HG03457 (cell line): ENCODE measurements around the gene KHSRP.
A peak's percentile ranks its signal among the peaks of the same experiment; 100 is the strongest.
"Not testable (repeated sequence)": the region's sequence is repeated elsewhere in the genome, so short reads cannot be mapped to it uniquely, and the experiment has no call there.

Experiments
- ATAC-seq: cut with Tn5 transposase; IDR thresholded peaks from one replicate; pipeline ENCODE4 v1.9.1; 2021; ENCODE audit warnings: moderate number of reproducible peaks; ENCODE audit not compliant: unreplicated experiment

KHSRP gene

DNA sequence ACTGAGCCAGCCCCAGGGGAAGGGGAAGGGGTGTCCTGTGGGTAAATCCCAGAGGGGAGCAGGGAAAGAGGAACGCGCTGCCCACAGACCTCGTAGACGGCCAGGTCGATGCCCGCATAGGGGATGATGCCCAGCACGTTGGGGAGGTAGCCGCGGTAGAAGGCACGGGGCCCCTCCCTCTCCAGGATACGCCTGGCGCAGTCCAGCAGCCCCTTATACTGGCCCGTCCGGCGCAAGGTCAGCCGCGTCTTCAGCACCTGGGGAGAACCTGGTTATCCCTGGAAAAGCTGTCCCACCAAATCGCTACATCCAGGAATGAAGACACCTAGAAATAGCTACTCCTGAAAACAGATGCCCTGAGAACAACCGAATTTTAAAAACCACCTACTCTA, 27.6 kb upstream of the KHSRP start:
- no peak for ATAC-seq

DNA sequence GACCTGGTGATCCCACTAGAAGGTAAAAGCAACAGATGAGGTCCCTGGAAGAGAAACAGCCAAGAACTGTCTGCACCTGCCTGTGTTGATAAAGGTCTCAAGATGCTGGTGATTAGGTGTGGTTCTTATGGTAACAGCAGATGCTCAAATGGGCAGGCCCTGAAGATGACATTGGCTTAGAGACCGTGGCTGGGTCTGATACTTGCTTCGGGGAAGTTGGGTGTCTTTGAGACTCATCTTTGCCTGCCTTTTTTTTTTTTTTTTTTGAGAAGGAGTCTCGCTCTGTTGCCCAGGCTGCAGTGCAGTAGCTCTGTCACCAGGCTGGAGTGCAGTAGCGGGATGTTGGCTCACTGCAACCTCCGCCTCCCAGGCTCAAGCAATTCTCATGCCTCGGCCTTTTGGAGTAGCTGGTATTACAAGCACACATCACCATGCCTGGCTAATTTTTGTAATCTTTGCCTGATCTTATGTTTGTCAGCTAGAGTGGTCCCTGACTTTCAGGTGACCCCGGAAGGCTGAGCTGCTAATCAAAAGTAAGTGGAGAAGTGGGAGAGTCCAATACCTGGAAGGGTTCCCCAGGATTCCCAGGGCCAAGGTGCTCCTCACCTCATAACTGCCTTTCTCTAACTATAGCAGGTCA, 27.1 kb upstream of the KHSRP start:
- no peak for ATAC-seq

DNA sequence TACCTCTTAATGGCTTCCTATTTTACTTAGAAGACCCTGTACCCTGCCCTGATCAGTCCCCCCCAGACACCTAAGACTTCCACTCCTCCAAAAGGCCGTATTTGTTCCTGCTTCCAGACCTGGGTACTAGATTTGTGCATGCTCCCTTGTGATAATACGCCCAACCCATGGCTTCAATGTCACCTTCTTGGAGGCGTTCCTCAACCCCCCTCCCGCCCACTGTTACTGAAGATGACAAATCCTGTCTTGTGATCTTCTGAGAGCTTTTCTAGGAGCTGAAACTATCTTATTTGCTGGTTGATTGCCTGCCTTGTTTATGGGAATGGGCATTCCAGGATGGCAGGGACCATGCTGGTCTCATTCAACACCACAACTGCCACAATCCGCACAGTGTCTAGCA, 25.6 kb upstream of the KHSRP start:
- ATAC-seq, result no peak

DNA sequence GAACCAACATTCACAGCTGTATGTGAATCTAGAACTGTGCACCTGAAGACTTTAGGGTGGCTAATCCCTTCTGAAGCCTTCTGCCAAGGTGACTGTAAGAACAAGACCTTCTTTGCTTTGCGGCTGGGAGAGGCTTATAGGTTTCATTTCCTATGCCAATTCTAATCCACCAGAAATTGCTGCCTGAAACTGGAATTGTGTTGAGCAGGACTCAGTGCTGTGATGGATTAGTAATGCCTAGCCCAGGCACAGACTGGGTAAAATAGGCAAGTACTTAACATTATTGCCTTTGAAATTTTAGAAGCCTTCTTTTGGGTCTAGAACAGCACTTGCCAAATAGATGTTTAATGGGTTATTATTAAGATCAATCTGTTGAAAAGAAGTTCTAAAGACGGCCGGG, 23.4 kb upstream of the KHSRP start:
- ATAC-seq, result no peak

DNA sequence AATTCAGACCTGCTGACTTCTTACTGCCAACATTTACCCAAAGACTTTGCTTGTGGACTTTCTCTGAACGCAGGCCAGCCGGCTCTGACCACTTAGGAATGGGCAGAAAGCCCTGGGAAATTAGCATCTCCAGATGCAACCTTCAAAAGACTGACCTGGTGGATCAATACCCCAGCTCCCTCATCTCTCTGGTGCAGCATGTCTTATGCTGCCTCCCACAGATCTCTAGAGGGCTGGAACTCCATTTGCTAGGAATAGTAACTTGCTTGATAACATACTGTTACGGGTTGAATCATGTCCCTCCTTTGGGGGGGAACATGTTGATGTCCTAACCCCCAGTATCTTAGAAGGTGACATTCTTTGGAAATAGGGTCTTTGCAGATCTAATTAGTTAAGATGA, 21.8 kb upstream of the KHSRP start:
- ATAC-seq, result no peak

DNA sequence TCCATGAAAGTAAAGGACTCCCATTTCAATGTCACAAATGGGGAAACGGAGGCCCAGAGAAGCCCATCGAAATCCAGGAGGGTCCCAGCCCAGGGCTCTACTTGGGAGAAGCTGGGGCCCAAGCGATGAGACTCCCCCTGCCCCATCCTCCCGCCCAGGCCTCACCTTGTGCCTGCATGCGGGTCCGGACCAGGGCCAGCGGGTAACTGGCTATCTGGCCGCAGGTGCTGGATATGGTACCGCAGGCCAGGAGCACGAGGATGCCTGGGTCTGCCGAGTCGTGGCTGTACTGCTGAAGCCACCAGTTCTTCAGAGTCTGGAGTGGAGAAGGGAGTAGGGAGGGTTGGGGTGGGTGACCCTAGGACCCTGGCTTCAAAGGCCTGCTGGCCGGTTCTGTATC, 19.4 kb upstream of the KHSRP start:
- ATAC-seq, result no peak

DNA sequence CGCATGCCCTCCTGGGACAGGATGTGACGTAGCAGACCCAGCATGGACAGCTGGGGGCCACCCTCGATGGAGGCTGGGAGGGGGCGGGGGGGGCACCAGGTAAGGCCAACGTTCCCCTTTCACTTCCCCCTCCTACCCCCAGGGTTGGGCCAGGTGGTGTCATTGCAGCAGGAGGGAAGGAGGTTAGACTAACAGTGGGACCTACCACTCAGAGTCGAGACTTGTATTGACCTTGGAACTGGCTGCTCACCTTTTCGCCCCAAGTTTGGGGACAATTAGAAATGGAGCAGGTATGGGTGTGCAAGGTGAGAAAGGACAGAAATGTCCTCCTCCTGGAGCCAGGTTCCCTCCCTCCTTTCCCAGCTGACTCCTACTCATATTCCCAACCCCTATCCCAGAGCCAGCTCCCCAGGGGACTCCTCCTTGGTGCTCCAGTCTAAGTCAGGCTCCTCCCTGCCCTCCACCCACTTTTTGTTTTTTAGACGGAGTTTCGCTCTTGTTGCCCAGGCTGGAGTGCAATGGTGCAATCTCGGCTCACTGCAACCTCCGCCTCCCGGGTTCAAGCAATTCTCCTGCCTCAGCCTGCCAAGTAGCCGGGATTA, 17.6 kb upstream of the KHSRP start:
- no peak for ATAC-seq

DNA sequence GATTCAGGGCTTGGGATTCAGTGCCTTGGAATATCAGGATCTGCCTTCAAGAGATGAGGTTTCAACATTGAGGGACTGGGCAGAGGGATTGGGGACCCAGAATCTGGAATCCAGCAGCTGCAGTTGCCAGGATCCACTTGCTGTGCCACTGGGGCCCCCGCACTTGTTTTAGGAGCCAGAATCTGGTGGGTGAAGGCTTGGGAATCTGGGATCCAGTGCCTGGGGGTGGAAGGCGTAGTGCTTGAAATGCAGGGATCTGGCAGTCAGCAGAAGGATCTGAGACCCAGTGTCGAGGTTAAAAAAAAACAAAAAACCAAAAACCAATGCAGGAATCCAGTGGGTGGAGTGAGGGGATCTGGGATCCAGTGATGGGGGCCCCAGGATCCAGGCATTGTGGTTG, 16.3 kb upstream of the KHSRP start:
- no peak for ATAC-seq

DNA sequence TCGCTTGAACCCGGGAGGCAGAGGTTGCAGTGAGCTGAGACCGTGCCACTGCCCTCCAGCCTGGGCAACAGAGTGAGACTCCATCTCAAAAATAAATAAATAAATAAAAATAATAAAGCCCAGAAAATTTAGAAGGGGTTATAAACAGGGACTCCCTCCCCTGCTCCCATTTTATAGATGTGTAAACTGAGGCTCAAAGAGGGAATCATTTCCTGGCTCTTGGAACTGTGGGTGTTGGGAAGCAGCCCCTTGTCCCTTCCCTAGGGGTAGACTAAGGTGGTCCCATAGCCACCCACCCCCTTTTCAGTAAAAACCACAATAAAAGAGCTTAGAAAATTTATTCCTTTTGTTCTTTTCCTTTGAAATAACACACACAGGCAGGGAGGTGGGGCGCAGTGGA, 15.1 kb upstream of the KHSRP start:
- ATAC-seq, result no peak

DNA sequence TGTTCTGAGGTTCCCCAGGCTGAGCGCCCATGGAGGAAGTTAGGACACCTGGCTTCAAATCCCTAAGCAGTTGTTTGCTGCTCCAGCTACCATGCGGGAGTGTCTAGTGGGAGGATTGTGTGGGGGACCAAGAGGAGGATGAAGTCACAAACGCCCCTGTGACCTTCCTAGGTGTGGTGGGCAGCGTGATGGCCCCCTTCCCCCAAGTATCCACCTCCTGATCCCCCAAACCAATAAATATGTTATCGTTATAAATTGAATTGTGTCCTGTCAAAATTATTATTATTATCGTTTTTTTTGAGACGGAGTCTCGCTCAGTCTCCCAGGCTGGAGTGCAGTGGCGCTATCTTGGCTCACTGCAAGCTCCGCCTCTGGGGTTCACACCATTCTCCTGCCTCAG, 9.1 kb upstream of the KHSRP start, which contains the start of gene SLC25A41:
Gene SLC25A41 (minus strand): TSS at position 101 of the 400 bp plus-strand sequence. CDS start 70 bp downstream, at position 31.
- ATAC-seq, result no peak

DNA sequence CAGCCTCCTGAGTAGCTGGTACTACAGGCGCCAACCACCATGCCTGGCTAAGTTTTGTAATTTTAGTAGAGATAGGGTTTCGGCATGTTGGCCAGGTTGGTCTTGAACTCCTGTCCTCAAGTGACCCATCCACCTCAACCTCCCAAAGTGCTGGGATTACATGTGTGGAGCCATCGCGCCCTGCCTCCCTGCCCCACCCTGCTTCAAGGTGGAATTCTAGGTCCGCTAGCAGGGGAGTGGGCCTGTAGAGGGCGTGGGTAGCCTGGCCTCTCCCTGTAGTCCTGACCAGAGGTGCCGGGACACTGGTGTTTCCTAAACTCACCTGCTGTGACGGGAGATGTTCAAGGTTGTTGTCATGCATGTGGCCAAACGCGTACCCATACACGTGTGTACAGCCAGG, 8.6 kb upstream of the KHSRP start:
- no peak for ATAC-seq

DNA sequence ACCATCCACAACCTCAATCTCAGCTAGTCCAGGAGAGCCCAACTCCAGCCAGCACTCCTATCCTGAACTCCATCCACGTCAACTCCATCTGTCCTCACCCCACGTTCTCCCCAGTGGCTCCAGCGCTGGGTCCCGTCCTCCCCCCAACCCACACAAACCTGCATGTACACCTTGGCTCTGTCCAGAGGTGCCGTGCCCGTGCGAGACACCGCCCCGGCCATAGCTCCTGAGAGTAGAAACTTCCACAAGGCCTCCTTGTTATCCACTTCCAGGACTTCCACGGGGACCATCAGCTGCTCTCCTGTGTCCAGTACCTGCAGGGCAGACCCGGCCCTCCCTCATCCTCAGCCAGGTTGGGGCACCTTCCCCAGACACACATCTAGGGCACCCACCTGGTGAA, 7.3 kb upstream of the KHSRP start:
- ATAC-seq, result no peak

DNA sequence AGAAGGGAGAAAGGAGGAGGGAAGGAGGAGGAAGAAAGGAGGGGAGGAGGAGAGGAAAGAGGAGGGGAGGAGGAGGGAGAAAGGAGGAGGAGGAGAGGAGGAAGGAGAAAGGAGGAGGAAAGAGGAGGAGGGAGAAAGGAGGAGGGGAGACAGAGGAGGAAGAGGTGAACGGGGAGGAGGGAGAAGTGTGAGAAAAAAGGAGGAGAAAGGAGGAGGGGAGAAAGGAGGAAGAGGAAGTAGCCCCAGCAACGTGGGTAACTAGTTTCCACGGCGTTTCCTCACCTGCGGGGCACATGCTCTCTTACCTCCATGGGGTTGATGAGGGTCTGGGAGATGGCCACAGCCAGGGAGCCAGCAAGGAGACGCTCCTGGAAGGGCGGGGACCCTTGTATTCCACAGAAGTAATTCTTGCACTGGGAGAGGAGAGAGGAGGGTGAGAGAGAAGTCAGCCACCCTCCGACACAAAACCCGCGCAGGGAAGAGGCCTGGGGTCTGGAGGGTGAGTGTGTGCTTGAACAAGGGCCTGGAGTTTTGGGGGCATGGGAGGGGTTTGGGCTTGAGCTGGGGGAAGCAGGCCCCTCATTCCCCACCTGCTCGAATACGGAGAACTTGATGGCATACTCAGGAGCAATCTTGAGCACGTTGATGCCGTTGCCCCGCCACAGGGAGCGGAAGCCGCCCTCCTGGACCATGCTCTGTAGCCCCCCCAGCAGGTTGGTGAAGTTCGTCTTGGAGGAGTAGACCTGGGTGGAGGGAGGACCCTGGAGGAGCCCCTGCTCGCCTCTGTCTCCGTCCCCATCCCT, 5.0 kb upstream of the KHSRP start:
- ATAC-seq, result no peak

DNA sequence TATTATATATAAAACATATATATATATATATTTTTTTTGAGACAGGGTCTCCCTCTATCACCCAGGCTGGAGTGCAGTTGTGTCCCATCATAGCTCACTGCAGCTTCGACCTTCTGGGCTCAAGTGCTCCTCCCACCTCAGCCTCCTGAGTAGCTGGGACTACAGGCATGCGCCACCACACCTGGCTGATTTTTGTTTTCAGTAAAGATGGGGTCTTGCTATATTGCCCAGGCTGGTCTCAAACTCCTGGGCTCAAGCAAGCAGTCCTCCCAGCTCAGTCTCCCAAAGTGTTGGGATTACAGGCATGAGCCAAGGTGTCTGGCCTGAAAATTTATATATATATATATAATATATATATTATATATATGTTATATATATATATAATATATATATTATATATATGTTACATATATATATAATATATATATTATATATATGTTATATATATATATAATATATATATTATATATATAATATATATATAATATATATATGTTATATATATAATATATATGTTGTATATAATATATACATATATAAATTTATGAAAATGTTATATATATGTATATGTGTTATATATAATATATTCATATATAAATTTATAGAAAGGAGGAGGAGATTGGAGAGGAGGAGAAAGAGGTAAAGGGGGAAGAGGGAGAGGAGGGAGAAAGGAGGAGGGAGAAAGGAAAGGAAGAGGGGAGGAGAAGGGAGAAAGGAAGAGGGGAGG, 4.2 kb upstream of the KHSRP start:
- not testable (repeated sequence) for ATAC-seq

DNA sequence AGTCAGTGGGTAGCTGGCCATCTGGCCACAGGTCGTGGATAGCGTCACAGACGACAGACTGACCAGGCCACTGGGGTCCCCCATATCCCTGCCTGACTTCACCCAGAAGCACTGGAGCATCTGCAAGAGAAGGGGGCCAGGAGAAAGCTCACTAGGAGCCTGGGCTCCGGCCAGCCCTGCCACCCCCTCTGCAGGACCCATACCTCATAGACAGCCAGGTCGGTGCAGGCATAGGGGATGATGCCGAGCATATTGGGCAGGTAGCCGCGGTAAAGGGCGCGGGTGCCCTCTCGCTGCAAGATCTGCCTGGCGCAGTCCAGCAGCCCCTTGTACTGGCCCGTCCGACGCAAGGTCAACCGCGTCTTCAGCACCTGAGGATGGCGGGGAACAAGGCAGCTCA, 2.5 kb upstream of the KHSRP start:
- no peak for ATAC-seq

DNA sequence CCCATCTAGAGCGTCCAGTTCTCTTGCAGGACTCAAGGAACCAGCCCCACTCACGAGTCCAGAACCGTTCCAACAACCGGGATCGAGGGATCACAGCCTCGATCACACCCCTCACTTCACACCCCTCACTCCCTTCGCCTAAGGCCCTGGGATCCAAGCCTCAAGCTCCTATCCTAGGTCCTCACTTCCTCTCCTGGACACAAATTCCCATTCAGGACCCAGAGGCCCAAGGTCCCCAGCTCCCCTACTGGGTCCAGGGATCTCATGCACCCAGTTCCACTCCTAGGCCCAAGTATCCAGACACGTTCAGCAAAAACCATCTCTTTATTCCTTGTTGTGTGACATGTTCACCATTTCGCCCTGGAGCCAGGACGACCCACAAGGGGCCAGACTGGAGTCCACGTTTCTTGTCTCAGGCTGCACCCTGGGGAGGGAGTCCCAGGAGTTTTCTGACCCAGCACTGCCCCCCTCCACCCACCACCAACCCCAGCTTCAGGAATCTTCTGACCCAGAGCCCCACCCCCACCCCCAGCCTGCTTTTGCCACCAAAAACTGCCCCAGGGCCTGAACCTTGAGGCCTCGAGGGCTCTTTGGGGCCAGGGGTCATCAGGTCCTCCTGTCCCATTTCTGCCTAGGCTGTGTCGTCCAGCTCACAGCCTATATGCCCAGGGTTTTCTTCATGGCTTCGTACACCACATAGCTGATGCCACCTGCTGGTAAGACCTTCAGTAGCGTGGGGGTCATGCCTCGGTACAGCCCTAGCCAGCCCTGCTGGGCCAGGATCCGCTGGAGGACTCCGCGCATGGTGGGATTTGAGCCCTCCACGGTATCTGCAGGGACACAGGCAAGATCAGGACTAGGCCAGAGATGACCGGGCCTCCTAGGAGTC, 1.4 kb upstream of the KHSRP start:
- ATAC-seq, result no peak

DNA sequence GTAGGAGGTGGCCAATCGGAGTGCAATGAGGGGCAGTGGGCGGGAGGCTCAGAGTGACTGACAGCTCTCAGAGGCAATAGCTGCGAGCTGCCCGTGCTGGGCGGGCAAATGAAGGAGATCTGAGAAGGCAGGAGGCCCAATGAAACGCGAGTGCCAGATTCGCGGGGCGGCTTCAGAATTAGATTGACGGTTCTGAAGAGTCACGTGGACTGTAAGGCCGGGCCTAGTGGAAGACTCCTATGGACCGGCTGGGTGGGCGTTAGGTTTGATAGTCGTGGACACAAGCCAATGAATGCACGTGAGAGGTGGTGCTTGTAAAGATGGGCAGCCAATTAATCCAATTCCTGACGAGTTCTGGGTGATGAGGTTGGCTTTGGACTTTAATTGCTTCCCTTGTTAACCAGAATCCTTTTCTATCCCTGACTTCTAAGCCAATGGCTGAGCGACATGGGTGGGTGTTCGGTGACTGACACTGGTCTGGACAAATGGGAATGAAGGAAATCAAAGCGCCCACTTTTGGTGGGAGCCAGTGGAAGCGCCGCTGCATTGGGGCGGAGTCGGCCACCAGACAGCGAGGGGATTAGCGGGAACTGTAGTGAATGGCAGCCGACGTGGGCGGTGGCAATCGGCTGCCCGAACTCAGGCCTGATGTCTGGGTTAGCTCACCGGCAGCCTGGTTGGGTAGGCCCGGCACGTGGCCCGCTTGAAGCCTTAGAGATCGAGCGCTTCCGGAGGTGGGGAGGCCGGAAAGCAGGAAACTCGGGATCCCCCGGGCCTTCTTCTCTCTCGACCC, 524 bp upstream of the KHSRP start:
- peak; percentile 71 for ATAC-seq

DNA sequence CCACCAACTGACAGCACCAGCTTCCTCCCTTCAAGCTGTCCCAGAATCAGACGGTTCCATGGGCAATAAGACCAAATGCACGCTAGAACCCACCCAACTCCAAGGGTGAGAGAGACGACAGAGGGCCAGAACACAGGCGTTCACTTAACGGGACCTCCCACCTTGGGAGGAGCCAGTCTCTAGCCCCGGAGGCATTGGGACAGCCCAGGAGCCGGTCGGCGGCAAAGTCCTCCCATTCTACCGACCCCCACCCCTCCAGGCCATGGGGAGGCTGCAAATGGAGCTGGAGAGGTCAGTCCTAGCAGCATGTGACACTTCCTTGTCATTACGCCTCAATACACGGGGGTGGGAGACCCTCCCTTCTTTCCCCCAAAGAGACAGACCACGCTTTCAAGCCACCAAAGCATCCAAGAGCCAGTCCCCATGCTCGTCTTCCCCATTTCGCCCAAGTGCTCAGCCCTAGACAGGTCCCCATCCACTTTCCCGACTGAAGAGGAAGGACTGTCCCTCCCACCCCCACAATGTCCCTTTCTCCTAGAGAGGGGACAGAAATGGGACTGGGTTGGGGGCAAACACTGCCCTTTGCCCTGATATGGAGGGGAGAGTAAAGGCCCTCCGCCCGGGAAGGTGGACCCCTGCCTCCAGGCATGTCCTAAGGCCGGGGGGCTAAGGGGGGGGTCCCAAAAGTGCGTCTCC, 964 bp downstream of the KHSRP start:
- no peak for ATAC-seq
